GM12878 (cell line): Measurements from ENCODE around the gene SBF2. TPM values are rescaled to one million over a fixed set of nuclear protein-coding genes. Genes with fewer than 3 reads are reported as not detected.
A peak's percentile ranks its signal among the peaks of the same experiment; 100 is the strongest.

Experiments
- ATAC-seq: fragments of 200-7000 bp; cut with Tn5 transposase; 3 replicates; pipeline ENCODE4 v1.9.1; 2020; ENCODE audit warnings: mild to moderate bottlenecking, moderate library complexity
- BruUV-seq: library from RNA; stranded (reverse); fragments of 400-500 nt; replicated peaks from 2 replicates; lab custom pipeline; 2021; lab: Mats Ljungman, UMichigan
- CTCF ChIA-PET: fragments of 300-600 bp; sonication (Branson Sonifier 250); formaldehyde crosslinking; extraction: SDS; loops from one replicate; lab custom pipeline; 2021; ENCODE audit warnings: inconsistent platforms; lab: Yijun Ruan, JAX
- POLR2A ChIA-PET: fragments of 350-600 bp; formaldehyde crosslinking; extraction: SDS; loops from one replicate; lab custom pipeline; 2021; ENCODE audit warnings: inconsistent platforms; lab: Charles Lee
- RAD21 ChIA-PET: fragments of 300-600 bp; sonication (Branson Sonifier 250); formaldehyde crosslinking; loops from one replicate; lab custom pipeline; 2023; ENCODE audit warnings: antibody characterized with exemption; ENCODE audit not compliant: unreplicated experiment; lab: Charles Lee
- SMC1A ChIA-PET: fragments of 300-600 bp; sonication (Branson Sonifier 250); formaldehyde crosslinking; loops from one replicate; lab custom pipeline; 2023; ENCODE audit not compliant: unreplicated experiment, uncharacterized antibody; lab: Charles Lee
- DNase-seq: peaks from one replicate; pipeline ENCODE4 v3.0.0-alpha.2; 2011; ENCODE audit warnings: low read depth, low spot score
- FAIRE-seq: peaks from 3 replicates; lab custom pipeline; 2011; peaks lifted over from hg19 to GRCh38; lab: Jason Lieb, UNC
- H2AFZ ChIP-seq: 2 replicates; pipeline ENCODE4 v1.6.0; 2011; ENCODE audit warnings: low read depth, low read length, control low read depth; ENCODE audit not compliant: control insufficient read depth
- H3K27ac ChIP-seq: 2 replicates; pipeline ENCODE4 v1.5.1; 2011; ENCODE audit warnings: control low read depth; ENCODE audit not compliant: control insufficient read depth, insufficient read depth
- H3K27me3 ChIP-seq, 2 experiments: replicated peaks in 1 of 2; 2 replicates each; pipeline versions ENCODE4 v1.6.0 to v1.6.1; 2011; ENCODE audit warnings: low read length in 1 of 2; ENCODE audit not compliant: control insufficient read depth in 2 of 2, insufficient read depth in 2 of 2
- H3K36me3 ChIP-seq, 2 experiments: 2 replicates each; pipeline ENCODE4 v1.5.1; 2011; ENCODE audit warnings: low read length in 1 of 2; ENCODE audit not compliant: control insufficient read depth in 2 of 2, insufficient read depth in 2 of 2
- H3K4me1 ChIP-seq: 2 replicates; pipeline ENCODE4 v1.6.1; 2011; ENCODE audit warnings: mild to moderate bottlenecking, low read length, moderate library complexity, mixed read lengths; ENCODE audit not compliant: control insufficient read depth, insufficient read depth
- H3K4me2 ChIP-seq: 2 replicates; pipeline ENCODE4 v1.6.0; 2011; ENCODE audit warnings: control low read depth; ENCODE audit not compliant: control insufficient read depth, insufficient read depth
- H3K4me3 ChIP-seq: fragments of 200-600 bp; sonication (generic); 2 replicates; pipeline ENCODE4 v1.5.1; 2016
- H3K79me2 ChIP-seq: 2 replicates; pipeline ENCODE4 v1.6.0; 2011; ENCODE audit warnings: low read length; ENCODE audit not compliant: control insufficient read depth, insufficient read depth
- H3K9ac ChIP-seq: 2 replicates; pipeline ENCODE4 v1.8.0; 2011; ENCODE audit warnings: low read length, control low read depth, mixed read lengths; ENCODE audit not compliant: control insufficient read depth, insufficient read depth
- H3K9me3 ChIP-seq: replicated peaks from 3 replicates; pipeline ENCODE4 v1.5.1; 2011; ENCODE audit warnings: mild to moderate bottlenecking, low read length; ENCODE audit not compliant: control insufficient read depth, insufficient read depth
- H4K20me1 ChIP-seq: 2 replicates; pipeline ENCODE4 v1.6.0; 2011; ENCODE audit not compliant: control insufficient read depth, insufficient read depth
- FOS ChIP-seq: IDR thresholded peaks from 3 replicates; pipeline ENCODE4 v1.6.1; 2011; ENCODE audit warnings: borderline replicate concordance; ENCODE audit not compliant: insufficient read length; ENCODE audit errors: extremely low read depth
- MTA2 ChIP-seq: fragments of 450-650 bp; IDR thresholded peaks from 2 replicates; pipeline ENCODE4 v1.6.1; 2016; ENCODE audit warnings: low read depth, mild to moderate bottlenecking, moderate library complexity
- MYC ChIP-seq: IDR thresholded peaks from 2 replicates; pipeline ENCODE4 v1.6.1; 2011; ENCODE audit warnings: mild to moderate bottlenecking, low read length, moderate library complexity, inconsistent platforms; ENCODE audit not compliant: insufficient read depth, insufficient replicate concordance, insufficient read length, severe bottlenecking
- NR2C2 ChIP-seq: IDR thresholded peaks from 2 replicates; pipeline ENCODE4 v1.6.1; 2011; ENCODE audit warnings: borderline replicate concordance, low read depth; ENCODE audit not compliant: control insufficient read depth, insufficient read length
- PAX5 ChIP-seq: IDR thresholded peaks from 2 replicates; pipeline ENCODE4 v1.6.1; 2011; ENCODE audit warnings: low read depth, low read length, borderline replicate concordance
- PML ChIP-seq: IDR thresholded peaks from 2 replicates; pipeline ENCODE4 v1.6.1; 2012; ENCODE audit warnings: low read length, inconsistent platforms
- RCOR1 ChIP-seq: conservative IDR thresholded peaks from 2 replicates; pipeline ENCODE4 v1.6.1; 2012; ENCODE audit warnings: low read depth, low read length, improper control_type of control experiment
- SRF ChIP-seq, 2 experiments: IDR thresholded peaks; 2 replicates each; pipeline ENCODE4 v1.6.1; 2011; ENCODE audit warnings: low read depth in 2 of 2, low read length in 2 of 2, mild to moderate bottlenecking in 1 of 2, moderate library complexity in 1 of 2
- STAT3 ChIP-seq: IDR thresholded peaks from 2 replicates; pipeline ENCODE4 v1.6.1; 2011; ENCODE audit warnings: low read depth, low read length, improper control_type of control experiment
- WGBS: methylation state at CpG from one replicate; pipeline ENCODE4 v1.1.6; 2016; ENCODE audit warnings: low lambda C conversion rate; ENCODE audit not compliant: insufficient replicate concordance, insufficient coverage; ENCODE audit errors: missing lambda C conversion rate; 5-methylcytosine and 5-hydroxymethylcytosine counted together
- in situ Hi-C: fragments of 300-500 bp; cut with MboI; formaldehyde crosslinking; loops from 9 replicates; pipeline ENCODE4 v1.14.3; 2018; ENCODE audit warnings: mixed read lengths
- intact Hi-C: fragments of 100-400 bp; cut with micrococcal nuclease; formaldehyde crosslinking; loops from one replicate; pipeline ENCODE4 v1.14.2; 2022; ENCODE audit not compliant: unreplicated experiment
- polyA plus RNA-seq, 11 experiments: library from polyadenylated mRNA; depleted of rRNA in 4 of 11; unstranded in 6 of 11; stranded (reverse) in 5 of 11; fragments of >200 nt; fragmentation: Nextera tagmentation in 4 of 11; fragmentation: Illumina TruSeq in 1 of 11; extraction: Ambion mirVana in 4 of 11; extraction: Trizol in 1 of 11; gene quantifications; 1 replicate in 1 of 11; 2 replicates in 10 of 11; pipeline versions ENCODE4 v1.2.1 to v1.2.3, GENCODE V29; 2011 to 2016; ENCODE audit warnings: inconsistent platforms in 2 of 11, missing spikeins in 2 of 11, low read depth in 1 of 11
- total RNA-seq, 4 experiments: library from RNA; depleted of rRNA in 3 of 4; stranded (reverse); fragments of >200 nt in 3 of 4; fragmentation: Illumina TruSeq in 1 of 4; extraction: Trizol in 1 of 4; gene quantifications; 2 replicates each; pipeline versions ENCODE4 v1.2.1 to v1.2.3, GENCODE V29; 2013 to 2021
- TF ChIP-seq, protein P1 (sequence below): fragments of 450-650 bp; IDR thresholded peaks from 2 replicates; pipeline ENCODE4 v1.6.1; 2017; ENCODE audit warnings: antibody characterized with exemption, mild to moderate bottlenecking, moderate library complexity
- TF ChIP-seq, protein P2 (sequence below): fragments of 450-650 bp; IDR thresholded peaks from 2 replicates; pipeline ENCODE4 v1.6.1; 2017; ENCODE audit warnings: low read depth, mild to moderate bottlenecking, moderate library complexity
- TF ChIP-seq, protein P3 (sequence below): fragments of 450-650 bp; IDR thresholded peaks from 2 replicates; pipeline ENCODE4 v1.6.1; 2017; ENCODE audit warnings: mild to moderate bottlenecking

SBF2 gene
- total and polyA plus RNA-seq, 10 of the 15 experiments (the other 5 are each of a cell fraction or from before 2014, with no cell fraction given): 0.24 to 2.3 (median 1.1) TPM

DNA sequence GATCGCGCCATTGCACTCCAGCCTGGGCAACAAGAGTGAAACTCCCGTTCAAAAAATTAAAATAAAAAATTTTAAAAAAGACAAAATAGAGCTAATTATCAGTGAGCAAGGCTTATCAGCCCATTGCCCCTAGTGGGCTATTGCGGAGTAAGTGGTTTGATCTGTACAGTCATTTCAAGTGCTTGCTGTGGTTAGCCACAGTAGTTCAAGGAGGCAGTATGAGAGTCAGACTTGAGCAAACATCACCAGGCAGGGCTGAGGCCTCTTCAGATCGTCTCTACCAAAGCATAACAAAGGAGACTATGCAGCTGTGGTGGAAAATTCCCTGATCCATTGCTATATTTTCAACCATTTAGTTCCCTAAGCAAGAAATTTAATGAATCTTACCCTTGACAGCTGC, 4.3 kb upstream of the SBF2 start (continued):
- TF ChIP-seq PAX5 (peak; percentile 98), NR2C2 (no peak), MTA2 (peak; percentile 90), RCOR1 (0 out of 2 replicates have a peak, but pooled peaks have one; percentile 66)

DNA sequence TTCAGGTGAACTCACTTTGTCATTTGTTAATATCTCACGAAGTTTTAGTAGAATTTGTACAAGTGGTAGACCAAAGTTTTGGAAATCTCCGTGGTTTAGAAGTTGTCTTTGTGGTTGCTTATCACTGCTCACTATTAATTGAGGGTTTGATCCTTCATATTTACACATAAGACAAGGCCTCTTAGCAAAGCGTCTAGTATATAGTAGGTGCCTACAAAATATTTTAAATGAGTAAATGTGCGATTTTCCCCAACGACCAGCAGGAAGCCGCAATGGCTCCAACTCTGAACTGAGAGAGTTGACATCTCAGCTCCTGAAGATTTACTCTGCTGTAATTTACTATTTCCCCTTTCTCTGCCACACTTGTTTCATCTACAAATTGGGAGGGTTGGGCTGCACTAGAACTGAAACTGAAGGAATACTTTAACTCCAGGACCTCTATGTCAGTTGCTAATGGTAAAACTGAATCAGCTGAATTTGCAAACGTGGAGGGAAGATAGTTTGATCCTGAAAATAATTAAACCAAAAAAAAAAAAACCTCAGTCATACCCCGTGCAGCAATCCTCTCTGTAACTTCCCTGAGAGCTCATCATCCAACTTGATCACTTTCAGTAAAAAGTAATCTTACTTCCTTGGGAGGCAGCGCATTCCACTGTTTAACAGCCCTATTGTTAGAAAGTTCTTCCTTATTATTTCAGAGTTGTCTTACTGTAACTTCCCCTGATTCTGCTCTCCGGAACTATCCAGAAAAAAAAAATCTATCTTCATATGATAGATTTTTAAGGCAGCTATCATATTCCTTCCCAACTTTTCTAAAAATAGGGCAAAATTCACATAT, 1.3 kb upstream of the SBF2 start:
- ChIA-PET RAD21 (interaction anchor here (1.6 kb wide), 1 partner anchor 22 kb away, joined by 3 read pairs; no protein-coding TSS in a partner anchor), SMC1A (interaction anchor here (0.8 to 0.9 kb wide), 2 partner anchors 9 to 15 kb away, joined by 3 to 4 read pairs; no protein-coding TSS in a partner anchor), POLR2A (no interaction called here), CTCF (interaction anchor here (1.3 to 1.7 kb wide), 3 partner anchors 9 to 322 kb away, joined by 5 to 6 read pairs (median 5); partner anchors contain the start of gene ADM)
- Histone ChIP-seq H4K20me1 (no peaks in the 10 kb centered on the region), H3K36me3 (no peaks in the 10 kb centered on the region), H3K27ac (no peak overlapping the region), H2AFZ (no peak overlapping the region), H3K79me2 (no peaks in the 10 kb centered on the region), H3K4me2 (peak overlapping the region; percentile 64; the same call in 1 of the 2 replicates), H3K9ac (no peak overlapping the region), H3K4me1 (peaks cover 18% of the 10 kb centered on the region), H3K27me3 (peaks cover 8 to 27% of the 10 kb centered on the region in 2 experiments), H3K9me3 (no peaks in the 10 kb centered on the region), H3K4me3 (no peak overlapping the region)
- ATAC-seq: no peak
- in situ Hi-C loops (loop anchor here (10.0 kb wide), 1 partner anchor 530 kb away; no protein-coding TSS in a partner anchor), intact Hi-C loops (no loop called here)
- no TSS peak for BruUV-seq
- no peak for FAIRE-seq
- no peak for DNase-seq
- 5% methylated on average over 10 of the region's 10 CpGs for WGBS
- TF ChIP-seq PML (no peak), FOS (no peak), SRF (IDR thresholded peaks at IDR 0.05; ENCODE audit: low read depth in 2 of 2, low read length in 2 of 2) (no peak), MYC (no peak), STAT3 (no peak)
- TF ChIP-seq, protein P1, sequence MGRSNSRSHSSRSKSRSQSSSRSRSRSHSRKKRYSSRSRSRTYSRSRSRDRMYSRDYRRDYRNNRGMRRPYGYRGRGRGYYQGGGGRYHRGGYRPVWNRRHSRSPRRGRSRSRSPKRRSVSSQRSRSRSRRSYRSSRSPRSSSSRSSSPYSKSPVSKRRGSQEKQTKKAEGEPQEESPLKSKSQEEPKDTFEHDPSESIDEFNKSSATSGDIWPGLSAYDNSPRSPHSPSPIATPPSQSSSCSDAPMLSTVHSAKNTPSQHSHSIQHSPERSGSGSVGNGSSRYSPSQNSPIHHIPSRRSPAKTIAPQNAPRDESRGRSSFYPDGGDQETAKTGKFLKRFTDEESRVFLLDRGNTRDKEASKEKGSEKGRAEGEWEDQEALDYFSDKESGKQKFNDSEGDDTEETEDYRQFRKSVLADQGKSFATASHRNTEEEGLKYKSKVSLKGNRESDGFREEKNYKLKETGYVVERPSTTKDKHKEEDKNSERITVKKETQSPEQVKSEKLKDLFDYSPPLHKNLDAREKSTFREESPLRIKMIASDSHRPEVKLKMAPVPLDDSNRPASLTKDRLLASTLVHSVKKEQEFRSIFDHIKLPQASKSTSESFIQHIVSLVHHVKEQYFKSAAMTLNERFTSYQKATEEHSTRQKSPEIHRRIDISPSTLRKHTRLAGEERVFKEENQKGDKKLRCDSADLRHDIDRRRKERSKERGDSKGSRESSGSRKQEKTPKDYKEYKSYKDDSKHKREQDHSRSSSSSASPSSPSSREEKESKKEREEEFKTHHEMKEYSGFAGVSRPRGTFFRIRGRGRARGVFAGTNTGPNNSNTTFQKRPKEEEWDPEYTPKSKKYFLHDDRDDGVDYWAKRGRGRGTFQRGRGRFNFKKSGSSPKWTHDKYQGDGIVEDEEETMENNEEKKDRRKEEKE: no peak
- TF ChIP-seq, protein P2, sequence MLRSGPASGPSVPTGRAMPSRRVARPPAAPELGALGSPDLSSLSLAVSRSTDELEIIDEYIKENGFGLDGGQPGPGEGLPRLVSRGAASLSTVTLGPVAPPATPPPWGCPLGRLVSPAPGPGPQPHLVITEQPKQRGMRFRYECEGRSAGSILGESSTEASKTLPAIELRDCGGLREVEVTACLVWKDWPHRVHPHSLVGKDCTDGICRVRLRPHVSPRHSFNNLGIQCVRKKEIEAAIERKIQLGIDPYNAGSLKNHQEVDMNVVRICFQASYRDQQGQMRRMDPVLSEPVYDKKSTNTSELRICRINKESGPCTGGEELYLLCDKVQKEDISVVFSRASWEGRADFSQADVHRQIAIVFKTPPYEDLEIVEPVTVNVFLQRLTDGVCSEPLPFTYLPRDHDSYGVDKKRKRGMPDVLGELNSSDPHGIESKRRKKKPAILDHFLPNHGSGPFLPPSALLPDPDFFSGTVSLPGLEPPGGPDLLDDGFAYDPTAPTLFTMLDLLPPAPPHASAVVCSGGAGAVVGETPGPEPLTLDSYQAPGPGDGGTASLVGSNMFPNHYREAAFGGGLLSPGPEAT: no peak
- TF ChIP-seq, protein P3, sequence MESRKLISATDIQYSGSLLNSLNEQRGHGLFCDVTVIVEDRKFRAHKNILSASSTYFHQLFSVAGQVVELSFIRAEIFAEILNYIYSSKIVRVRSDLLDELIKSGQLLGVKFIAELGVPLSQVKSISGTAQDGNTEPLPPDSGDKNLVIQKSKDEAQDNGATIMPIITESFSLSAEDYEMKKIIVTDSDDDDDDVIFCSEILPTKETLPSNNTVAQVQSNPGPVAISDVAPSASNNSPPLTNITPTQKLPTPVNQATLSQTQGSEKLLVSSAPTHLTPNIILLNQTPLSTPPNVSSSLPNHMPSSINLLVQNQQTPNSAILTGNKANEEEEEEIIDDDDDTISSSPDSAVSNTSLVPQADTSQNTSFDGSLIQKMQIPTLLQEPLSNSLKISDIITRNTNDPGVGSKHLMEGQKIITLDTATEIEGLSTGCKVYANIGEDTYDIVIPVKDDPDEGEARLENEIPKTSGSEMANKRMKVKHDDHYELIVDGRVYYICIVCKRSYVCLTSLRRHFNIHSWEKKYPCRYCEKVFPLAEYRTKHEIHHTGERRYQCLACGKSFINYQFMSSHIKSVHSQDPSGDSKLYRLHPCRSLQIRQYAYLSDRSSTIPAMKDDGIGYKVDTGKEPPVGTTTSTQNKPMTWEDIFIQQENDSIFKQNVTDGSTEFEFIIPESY: no peak
